ENCODE data around the gene ALK.

Gene ALK

DNA sequence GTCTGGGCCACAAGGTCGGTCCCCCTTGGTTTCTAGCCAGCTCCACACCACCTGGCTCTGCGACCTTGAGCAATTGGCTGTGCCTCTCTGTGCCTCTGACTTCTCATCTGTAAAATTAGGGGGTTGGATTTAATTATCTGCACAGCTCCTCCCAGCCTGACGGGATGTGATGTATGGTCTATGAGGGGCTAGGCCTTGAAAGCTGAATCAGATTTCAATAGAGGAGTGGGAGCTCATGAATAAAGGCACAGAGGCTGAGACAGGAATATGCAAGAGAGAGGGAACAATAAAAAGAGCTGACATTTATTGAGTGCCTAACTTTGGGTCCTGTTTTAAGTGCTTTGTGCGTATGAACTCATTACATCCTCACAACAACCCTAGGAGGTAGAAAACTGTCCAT lies 104.7 kb downstream of the ALK start:
- no peak for TF ChIP-seq CTCF (IDR thresholded peaks at IDR 0.05; ENCODE audit: borderline replicate concordance, insufficient read depth, low read depth, low read length)
- H3K4me3 ChIP-seq (ENCODE audit: low read depth, low read length), result no peak overlapping the region

DNA sequence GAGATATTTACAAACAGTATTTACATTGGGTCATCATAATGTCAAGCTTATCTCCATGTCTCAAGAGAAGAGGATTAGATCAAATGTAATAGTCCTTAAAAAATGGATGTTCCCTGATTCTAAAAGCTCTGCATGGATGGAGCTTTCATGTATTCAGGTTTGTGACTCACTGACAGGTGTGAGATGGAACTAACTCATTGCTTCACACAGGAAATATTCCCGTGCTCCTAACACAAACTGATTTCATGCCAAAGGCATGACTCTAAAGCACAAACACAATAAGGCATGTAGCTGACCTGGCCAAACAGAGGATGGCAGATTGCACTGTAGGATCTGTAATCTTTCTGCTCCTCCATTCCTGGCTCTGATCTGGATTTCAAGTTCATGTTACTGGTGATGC lies 110.0 kb downstream of the ALK start:
- no peak overlapping the region for H3K4me3 ChIP-seq (ENCODE audit: low read depth, low read length)
- no peak for TF ChIP-seq CTCF (IDR thresholded peaks at IDR 0.05; ENCODE audit: borderline replicate concordance, insufficient read depth, low read depth, low read length)

DNA sequence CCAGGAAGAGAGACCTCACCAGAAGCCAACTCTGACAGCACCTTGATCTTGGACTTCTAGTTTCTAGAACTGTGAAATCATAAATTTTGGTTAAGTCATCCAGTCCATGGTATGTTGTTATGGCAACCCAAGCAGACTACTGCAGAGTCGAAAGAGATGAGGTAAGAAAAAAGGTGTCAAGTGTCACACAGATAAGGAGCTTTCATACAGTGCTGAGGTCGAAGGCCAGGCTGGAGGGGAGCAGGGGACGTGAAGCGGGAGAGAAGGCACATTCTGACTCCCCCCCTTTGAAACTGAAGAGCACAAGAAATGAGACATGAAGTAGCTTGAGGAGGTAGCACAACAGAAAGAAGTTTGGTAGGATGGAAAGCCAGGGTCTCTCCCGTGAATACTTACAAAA lies 110.4 kb downstream of the ALK start:
- TF ChIP-seq CTCF (IDR thresholded peaks at IDR 0.05; ENCODE audit: borderline replicate concordance, insufficient read depth, low read depth, low read length), result no peak
- H3K4me3 ChIP-seq (ENCODE audit: low read depth, low read length), result no peak overlapping the region

GRCh38 chr2:29808321-29808720 lies 113.1 kb downstream of the ALK start:
- no peak for TF ChIP-seq CTCF (IDR thresholded peaks at IDR 0.05; ENCODE audit: borderline replicate concordance, insufficient read depth, low read depth, low read length)
- no peak overlapping the region for H3K4me3 ChIP-seq (ENCODE audit: low read depth, low read length)

- no peak for TF ChIP-seq CTCF (IDR thresholded peaks at IDR 0.05; ENCODE audit: borderline replicate concordance, insufficient read depth, low read depth, low read length)
- H3K4me3 ChIP-seq (ENCODE audit: low read depth, low read length), result no peak overlapping the region
Measured at GRCh38 chr2:29807082-29807481, 114.3 kb downstream of the ALK start.

DNA sequence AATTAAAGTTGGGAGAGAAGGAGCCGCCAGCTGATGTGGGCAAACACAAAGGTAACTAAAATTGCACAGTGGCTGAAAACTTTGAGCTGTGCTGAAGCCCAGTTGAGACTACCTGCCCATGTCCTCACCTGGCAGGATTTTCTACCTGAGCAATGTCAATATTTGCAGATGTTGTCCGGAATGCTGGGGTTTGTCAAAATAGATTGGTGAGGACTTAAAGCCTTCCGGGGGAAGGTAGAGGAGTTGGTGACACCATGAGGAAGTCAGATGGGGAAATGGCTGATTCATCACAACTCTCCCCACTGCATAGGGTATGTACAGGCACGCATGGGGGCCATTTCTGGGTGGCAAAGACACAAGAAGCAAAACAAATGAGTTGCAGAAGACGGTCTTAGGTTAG lies 114.9 kb downstream of the ALK start:
- no peak for TF ChIP-seq CTCF (IDR thresholded peaks at IDR 0.05; ENCODE audit: borderline replicate concordance, insufficient read depth, low read depth, low read length)
- no peak overlapping the region for H3K4me3 ChIP-seq (ENCODE audit: low read depth, low read length)

DNA sequence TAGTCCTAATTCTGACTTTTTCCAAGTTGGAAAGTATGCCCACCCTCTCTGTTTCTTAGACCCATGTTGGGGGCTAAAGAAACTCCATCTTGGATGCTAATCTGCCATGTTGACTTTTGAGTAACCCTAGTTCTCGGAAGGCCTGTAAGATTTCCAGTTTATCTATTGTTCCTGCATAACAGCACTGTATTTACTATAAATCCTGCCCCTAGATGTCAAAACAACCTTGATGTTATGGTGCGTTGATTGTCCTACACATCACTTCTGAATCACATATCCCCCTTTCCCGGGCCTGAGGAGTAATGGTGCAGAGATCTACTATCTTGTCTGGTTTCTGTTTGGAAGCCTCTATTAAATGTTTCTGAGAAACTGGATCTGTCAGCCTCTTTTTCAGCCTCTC lies 116.7 kb downstream of the ALK start:
- no peak for TF ChIP-seq CTCF (IDR thresholded peaks at IDR 0.05; ENCODE audit: borderline replicate concordance, insufficient read depth, low read depth, low read length)
- H3K4me3 ChIP-seq (ENCODE audit: low read depth, low read length), result no peak overlapping the region
